SK-N-SH treated with all-trans-retinoic acid at 6 μM for 48 hours (cell line): ENCODE measurements around the gene MYO5C.

Experiments
- ATAC-seq: fragments of 200-7000 bp; cut with Tn5 transposase; 3 replicates; pipeline ENCODE4 v1.9.1; 2020; ENCODE audit warnings: mild to moderate bottlenecking, moderate library complexity
- ARNTL ChIP-seq: fragments of 450-650 bp; formaldehyde crosslinking; IDR thresholded peaks from 2 replicates; pipeline ENCODE4 v1.5.0; 2020; ENCODE audit warnings: low read depth, mild to moderate bottlenecking, moderate library complexity, borderline replicate concordance
- CSDC2 ChIP-seq: fragments of 250-450 bp; sonication (Bioruptor Pico); IDR thresholded peaks from 2 replicates; pipeline ENCODE4 v1.5.0; 2020; ENCODE audit warnings: mild to moderate bottlenecking, moderate library complexity
- ESRRG ChIP-seq: fragments of 250-450 bp; sonication (Bioruptor Pico); IDR thresholded peaks from 2 replicates; pipeline ENCODE4 v1.6.1; 2021; ENCODE audit warnings: mild to moderate bottlenecking
- GLIS3 ChIP-seq: fragments of 250-450 bp; sonication (Bioruptor Pico); IDR thresholded peaks from 2 replicates; pipeline ENCODE4 v1.5.0; 2020; ENCODE audit warnings: mild to moderate bottlenecking, moderate library complexity
- RARB ChIP-seq: fragments of 250-450 bp; sonication (Bioruptor Pico); IDR thresholded peaks from 2 replicates; pipeline ENCODE4 v1.8.0; 2021; ENCODE audit warnings: mild to moderate bottlenecking, moderate library complexity
- SNAI2 ChIP-seq: fragments of 250-450 bp; sonication (Bioruptor Pico); IDR thresholded peaks from 2 replicates; pipeline ENCODE4 v1.5.0; 2020; ENCODE audit warnings: mild to moderate bottlenecking, moderate library complexity
- TCF4 ChIP-seq: fragments of 250-450 bp; sonication (Bioruptor Pico); IDR thresholded peaks from 2 replicates; pipeline ENCODE4 v1.8.0; 2021; ENCODE audit warnings: mild to moderate bottlenecking, moderate library complexity, borderline replicate concordance
- TOX ChIP-seq: fragments of 250-450 bp; sonication (Bioruptor Pico); IDR thresholded peaks from 2 replicates; pipeline ENCODE4 v1.8.0; 2021; ENCODE audit warnings: mild to moderate bottlenecking, moderate library complexity, borderline replicate concordance
- ZC3H10 ChIP-seq: fragments of 250-450 bp; sonication (Bioruptor Pico); IDR thresholded peaks from 2 replicates; pipeline ENCODE4 v1.5.1; 2021; ENCODE audit warnings: mild to moderate bottlenecking, moderate library complexity
- ZFP3 ChIP-seq: fragments of 250-450 bp; sonication (Bioruptor Pico); IDR thresholded peaks from 2 replicates; pipeline ENCODE4 v1.5.0; 2020; ENCODE audit warnings: mild to moderate bottlenecking, moderate library complexity
- ZNF565 ChIP-seq: fragments of 450-650 bp; formaldehyde crosslinking; conservative IDR thresholded peaks from 2 replicates; pipeline ENCODE4 v1.5.0; 2020; ENCODE audit warnings: low read depth, mild to moderate bottlenecking, moderate library complexity
- ZNF70 ChIP-seq: fragments of 450-650 bp; formaldehyde crosslinking; IDR thresholded peaks from 2 replicates; pipeline ENCODE4 v1.5.0; 2020; ENCODE audit warnings: mild to moderate bottlenecking, moderate library complexity
- ZNF8 ChIP-seq: fragments of 450-650 bp; formaldehyde crosslinking; IDR thresholded peaks from 2 replicates; pipeline ENCODE4 v1.5.0; 2020; ENCODE audit warnings: mild to moderate bottlenecking, moderate library complexity
- TF ChIP-seq, protein P1 (sequence below): fragments of 250-450 bp; sonication (Bioruptor Pico); IDR thresholded peaks from 2 replicates; pipeline ENCODE4 v1.5.0; 2020; ENCODE audit warnings: mild to moderate bottlenecking, moderate library complexity
- TF ChIP-seq, protein P2 (sequence below): fragments of 250-450 bp; sonication (Bioruptor Pico); IDR thresholded peaks from 2 replicates; pipeline ENCODE4 v1.5.1; 2021; ENCODE audit warnings: mild to moderate bottlenecking, moderate library complexity
- TF ChIP-seq, protein P3 (sequence below): fragments of 250-450 bp; sonication (Bioruptor Pico); IDR thresholded peaks from 2 replicates; pipeline ENCODE4 v1.8.0; 2020; ENCODE audit warnings: mild to moderate bottlenecking, moderate library complexity, borderline replicate concordance
- TF ChIP-seq, protein P4 (sequence below): fragments of 250-450 bp; sonication (Bioruptor Pico); IDR thresholded peaks from 2 replicates; pipeline ENCODE4 v1.5.1; 2020; ENCODE audit warnings: low read depth, mild to moderate bottlenecking, moderate library complexity

Gene MYO5C

DNA sequence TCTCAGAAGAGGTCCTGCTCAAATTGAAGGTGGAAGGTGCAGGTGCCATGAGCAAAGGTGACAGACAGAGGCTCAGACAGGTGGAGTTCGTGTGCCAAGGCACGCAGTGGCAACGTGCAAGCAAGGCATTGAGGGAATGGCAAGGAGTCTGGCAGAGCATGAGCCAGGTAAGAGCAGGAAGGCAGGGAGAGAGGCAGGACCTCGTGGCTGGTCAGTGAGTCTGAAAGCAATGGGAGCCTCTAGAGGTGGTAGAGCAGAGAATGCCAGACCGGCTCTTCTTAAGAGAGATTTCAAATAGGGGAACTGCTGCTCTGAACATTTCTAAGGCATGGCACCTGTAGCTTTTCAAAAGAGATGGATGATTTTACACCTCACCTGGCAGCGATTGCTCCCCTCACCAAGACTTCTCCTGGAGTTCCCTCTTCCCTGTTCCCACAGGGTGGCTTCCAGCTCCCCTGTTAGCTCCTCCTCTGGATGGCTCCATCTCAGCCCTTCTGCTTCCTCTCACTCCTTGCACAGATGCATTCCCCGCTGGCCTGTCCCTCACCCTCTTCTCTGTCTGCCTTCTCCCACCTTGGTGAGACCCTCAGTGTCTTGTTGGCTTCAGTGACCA, 2.7 kb downstream of the MYO5C start (continued):
- TF ChIP-seq, protein P1, sequence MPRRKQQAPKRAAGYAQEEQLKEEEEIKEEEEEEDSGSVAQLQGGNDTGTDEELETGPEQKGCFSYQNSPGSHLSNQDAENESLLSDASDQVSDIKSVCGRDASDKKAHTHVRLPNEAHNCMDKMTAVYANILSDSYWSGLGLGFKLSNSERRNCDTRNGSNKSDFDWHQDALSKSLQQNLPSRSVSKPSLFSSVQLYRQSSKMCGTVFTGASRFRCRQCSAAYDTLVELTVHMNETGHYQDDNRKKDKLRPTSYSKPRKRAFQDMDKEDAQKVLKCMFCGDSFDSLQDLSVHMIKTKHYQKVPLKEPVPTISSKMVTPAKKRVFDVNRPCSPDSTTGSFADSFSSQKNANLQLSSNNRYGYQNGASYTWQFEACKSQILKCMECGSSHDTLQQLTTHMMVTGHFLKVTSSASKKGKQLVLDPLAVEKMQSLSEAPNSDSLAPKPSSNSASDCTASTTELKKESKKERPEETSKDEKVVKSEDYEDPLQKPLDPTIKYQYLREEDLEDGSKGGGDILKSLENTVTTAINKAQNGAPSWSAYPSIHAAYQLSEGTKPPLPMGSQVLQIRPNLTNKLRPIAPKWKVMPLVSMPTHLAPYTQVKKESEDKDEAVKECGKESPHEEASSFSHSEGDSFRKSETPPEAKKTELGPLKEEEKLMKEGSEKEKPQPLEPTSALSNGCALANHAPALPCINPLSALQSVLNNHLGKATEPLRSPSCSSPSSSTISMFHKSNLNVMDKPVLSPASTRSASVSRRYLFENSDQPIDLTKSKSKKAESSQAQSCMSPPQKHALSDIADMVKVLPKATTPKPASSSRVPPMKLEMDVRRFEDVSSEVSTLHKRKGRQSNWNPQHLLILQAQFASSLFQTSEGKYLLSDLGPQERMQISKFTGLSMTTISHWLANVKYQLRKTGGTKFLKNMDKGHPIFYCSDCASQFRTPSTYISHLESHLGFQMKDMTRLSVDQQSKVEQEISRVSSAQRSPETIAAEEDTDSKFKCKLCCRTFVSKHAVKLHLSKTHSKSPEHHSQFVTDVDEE (CRISPR knock-in tag) = no peak
- TF ChIP-seq TCF4 (CRISPR knock-in tag) (no peak), ZNF70 (CRISPR knock-in tag) (no peak)
- TF ChIP-seq, all 23 proteins: peak for 0

DNA sequence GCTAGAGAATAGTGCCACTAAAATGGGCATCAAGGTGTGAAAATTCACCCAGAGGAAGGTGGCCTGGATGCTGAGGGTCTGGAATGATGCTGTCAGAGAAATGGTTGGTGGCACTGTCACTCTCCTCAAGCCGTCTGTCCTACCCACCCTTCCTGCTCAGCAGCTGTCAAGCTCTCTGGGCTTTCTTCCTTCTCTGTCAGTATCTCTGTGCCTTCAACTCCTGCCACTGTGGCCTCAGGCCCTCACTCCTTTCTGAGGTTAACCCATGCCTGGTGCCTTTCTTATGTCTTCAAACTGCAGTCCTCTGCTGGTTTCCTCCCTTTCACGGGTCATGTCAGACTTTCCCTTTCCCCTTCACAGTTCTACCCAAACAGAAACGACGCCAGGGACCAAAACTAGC, 4.4 kb downstream of the MYO5C start:
- ATAC-seq = no peak
- TF ChIP-seq, protein P2, sequence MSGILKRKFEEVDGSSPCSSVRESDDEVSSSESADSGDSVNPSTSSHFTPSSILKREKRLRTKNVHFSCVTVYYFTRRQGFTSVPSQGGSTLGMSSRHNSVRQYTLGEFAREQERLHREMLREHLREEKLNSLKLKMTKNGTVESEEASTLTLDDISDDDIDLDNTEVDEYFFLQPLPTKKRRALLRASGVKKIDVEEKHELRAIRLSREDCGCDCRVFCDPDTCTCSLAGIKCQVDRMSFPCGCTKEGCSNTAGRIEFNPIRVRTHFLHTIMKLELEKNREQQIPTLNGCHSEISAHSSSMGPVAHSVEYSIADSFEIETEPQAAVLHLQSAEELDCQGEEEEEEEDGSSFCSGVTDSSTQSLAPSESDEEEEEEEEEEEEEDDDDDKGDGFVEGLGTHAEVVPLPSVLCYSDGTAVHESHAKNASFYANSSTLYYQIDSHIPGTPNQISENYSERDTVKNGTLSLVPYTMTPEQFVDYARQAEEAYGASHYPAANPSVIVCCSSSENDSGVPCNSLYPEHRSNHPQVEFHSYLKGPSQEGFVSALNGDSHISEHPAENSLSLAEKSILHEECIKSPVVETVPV (CRISPR knock-in tag) = no peak
- TF ChIP-seq, protein P3, sequence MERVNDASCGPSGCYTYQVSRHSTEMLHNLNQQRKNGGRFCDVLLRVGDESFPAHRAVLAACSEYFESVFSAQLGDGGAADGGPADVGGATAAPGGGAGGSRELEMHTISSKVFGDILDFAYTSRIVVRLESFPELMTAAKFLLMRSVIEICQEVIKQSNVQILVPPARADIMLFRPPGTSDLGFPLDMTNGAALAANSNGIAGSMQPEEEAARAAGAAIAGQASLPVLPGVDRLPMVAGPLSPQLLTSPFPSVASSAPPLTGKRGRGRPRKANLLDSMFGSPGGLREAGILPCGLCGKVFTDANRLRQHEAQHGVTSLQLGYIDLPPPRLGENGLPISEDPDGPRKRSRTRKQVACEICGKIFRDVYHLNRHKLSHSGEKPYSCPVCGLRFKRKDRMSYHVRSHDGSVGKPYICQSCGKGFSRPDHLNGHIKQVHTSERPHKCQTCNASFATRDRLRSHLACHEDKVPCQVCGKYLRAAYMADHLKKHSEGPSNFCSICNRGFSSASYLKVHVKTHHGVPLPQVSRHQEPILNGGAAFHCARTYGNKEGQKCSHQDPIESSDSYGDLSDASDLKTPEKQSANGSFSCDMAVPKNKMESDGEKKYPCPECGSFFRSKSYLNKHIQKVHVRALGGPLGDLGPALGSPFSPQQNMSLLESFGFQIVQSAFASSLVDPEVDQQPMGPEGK = no peak
- TF ChIP-seq RARB (CRISPR knock-in tag) (no peak), SNAI2 (no peak), ZNF70 (CRISPR knock-in tag) (no peak), GLIS3 (CRISPR knock-in tag) (no peak), ESRRG (CRISPR knock-in tag) (no peak)
- TF ChIP-seq, protein P1 (CRISPR knock-in tag) = no peak

DNA sequence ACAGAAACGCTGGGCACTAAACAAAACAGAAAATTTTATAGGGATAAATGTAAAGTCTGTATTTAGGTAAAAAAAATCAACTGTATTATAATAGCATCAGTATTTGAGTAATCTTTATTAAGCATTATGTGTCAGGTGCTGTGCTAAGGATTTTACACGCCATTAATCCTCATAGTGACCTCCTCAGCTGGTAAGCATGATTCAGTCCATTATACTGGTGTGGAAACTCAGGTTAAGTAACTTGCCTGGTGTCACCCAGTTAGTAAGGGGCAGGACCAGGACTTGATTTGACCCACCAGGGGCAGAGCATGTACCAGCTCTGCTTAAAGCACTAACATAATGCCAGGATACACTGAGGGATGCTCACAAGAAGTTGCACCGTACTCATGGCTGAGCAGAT, 4.8 kb downstream of the MYO5C start:
- no peak for ATAC-seq
- no peak for TF ChIP-seq ZFP3 (CRISPR knock-in tag)
- TF ChIP-seq, protein P1 (CRISPR knock-in tag) = no peak
- no peak for TF ChIP-seq ZNF565
- TF ChIP-seq ZC3H10 = no peak
- TF ChIP-seq GLIS3 (CRISPR knock-in tag) = no peak
- TF ChIP-seq TOX = no peak
- no peak for TF ChIP-seq CSDC2 (CRISPR knock-in tag)
- TF ChIP-seq ARNTL (CRISPR knock-in tag) = no peak
- TF ChIP-seq, protein P4, sequence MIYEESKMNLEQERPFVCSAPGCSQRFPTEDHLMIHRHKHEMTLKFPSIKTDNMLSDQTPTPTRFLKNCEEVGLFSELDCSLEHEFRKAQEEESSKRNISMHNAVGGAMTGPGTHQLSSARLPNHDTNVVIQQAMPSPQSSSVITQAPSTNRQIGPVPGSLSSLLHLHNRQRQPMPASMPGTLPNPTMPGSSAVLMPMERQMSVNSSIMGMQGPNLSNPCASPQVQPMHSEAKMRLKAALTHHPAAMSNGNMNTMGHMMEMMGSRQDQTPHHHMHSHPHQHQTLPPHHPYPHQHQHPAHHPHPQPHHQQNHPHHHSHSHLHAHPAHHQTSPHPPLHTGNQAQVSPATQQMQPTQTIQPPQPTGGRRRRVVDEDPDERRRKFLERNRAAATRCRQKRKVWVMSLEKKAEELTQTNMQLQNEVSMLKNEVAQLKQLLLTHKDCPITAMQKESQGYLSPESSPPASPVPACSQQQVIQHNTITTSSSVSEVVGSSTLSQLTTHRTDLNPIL (CRISPR knock-in tag) = no peak
- TF ChIP-seq ZNF8 = no peak
- no peak for TF ChIP-seq ZNF70 (CRISPR knock-in tag)
